IPS DF 6.9 (cell line): ENCODE data around the gene F10.

Experiments
- DNase-seq: peaks from one replicate; pipeline ENCODE4 v3.0.0-alpha.2; 2013; ENCODE audit warnings: low read depth, low spot score
- H3K27ac ChIP-seq: one replicate; pipeline ENCODE4 v1.5.1; 2013; ENCODE audit warnings: low read length, control low read depth
- H3K27me3 ChIP-seq: 2 replicates; pipeline ENCODE4 v1.6.1; 2013; ENCODE audit warnings: mild to moderate bottlenecking, low read length; ENCODE audit not compliant: control insufficient read depth, insufficient read depth
- H3K36me3 ChIP-seq: 2 replicates; pipeline ENCODE4 v1.6.1; 2013; ENCODE audit warnings: low read length; ENCODE audit not compliant: control insufficient read depth, insufficient read depth
- H3K4me1 ChIP-seq: 2 replicates; pipeline ENCODE4 v1.6.1; 2013; ENCODE audit warnings: low read length; ENCODE audit not compliant: control insufficient read depth, insufficient read depth
- H3K4me3 ChIP-seq: 2 replicates; pipeline ENCODE4 v1.5.1; 2013; ENCODE audit warnings: mild to moderate bottlenecking, low read length
- H3K9me3 ChIP-seq: 2 replicates; pipeline ENCODE4 v1.6.1; 2013; ENCODE audit warnings: low read length, inconsistent platforms; ENCODE audit not compliant: control insufficient read depth, insufficient read depth
- WGBS: extraction: QIAGEN DNeasy Blood & Tissue Kit; methylation state at CpG from one replicate; pipeline ENCODE4 v1.1.7; 2013; ENCODE audit warnings: mixed read lengths, missing lambda C conversion rate; ENCODE audit not compliant: insufficient read length, insufficient coverage; 5-methylcytosine and 5-hydroxymethylcytosine counted together

Gene F10

GRCh38 chr13:113122550-113123225 is at the start of gene F10:
TSS of gene F10 (plus strand) at chr13:113122799. CDS start at chr13:113122856, 57 bp downstream.
- Histone ChIP-seq H3K4me3 (no peak within 1 kb of the TSS), H3K4me1 (peaks cover 2% of the 10 kb centered on the region; the same call in 1 of the 2 replicates), H3K27me3 (no peaks in the 10 kb centered on the region), H3K27ac (no peak within 1 kb of the TSS), H3K36me3 (no peaks in the 10 kb centered on the region), H3K9me3 (no peaks in the 10 kb centered on the region)
- DNase-seq: no peak
- WGBS: no CpG with 5 or more reads among the region's 23 CpGs

GRCh38 chr13:113073942-113074341 is 48.7 kb upstream of the F10 start:
- no peaks in the 10 kb centered on the region for H3K36me3 ChIP-seq
- H3K4me3 ChIP-seq: no peak overlapping the region
- H3K27me3 ChIP-seq: no peaks in the 10 kb centered on the region
- H3K4me1 ChIP-seq: no peaks in the 10 kb centered on the region; the same call in 1 of the 2 replicates
- no peak overlapping the region for H3K27ac ChIP-seq
- no CpG with 5 or more reads among the region's 11 CpGs for WGBS
- H3K9me3 ChIP-seq: no peaks in the 10 kb centered on the region
- no peak for DNase-seq

GRCh38 chr13:113074401-113074800 is 48.2 kb upstream of the F10 start:
- Histone ChIP-seq H3K27ac (no peak overlapping the region), H3K9me3 (no peaks in the 10 kb centered on the region), H3K36me3 (no peaks in the 10 kb centered on the region), H3K4me3 (no peak overlapping the region), H3K27me3 (no peaks in the 10 kb centered on the region), H3K4me1 (no peaks in the 10 kb centered on the region; the same call in 1 of the 2 replicates)
- WGBS: no CpG with 5 or more reads among the region's 18 CpGs
- no peak for DNase-seq

- Histone ChIP-seq H3K4me3 (no peak overlapping the region), H3K9me3 (no peaks in the 10 kb centered on the region), H3K27ac (no peak overlapping the region), H3K27me3 (no peaks in the 10 kb centered on the region), H3K4me1 (no peaks in the 10 kb centered on the region; the same call in 1 of the 2 replicates), H3K36me3 (no peaks in the 10 kb centered on the region)
- DNase-seq: no peak
- no CpG with 5 or more reads among the region's 22 CpGs for WGBS
These were observed 47.7 kb upstream of the F10 start for GRCh38 chr13:113074876-113075275.

- Histone ChIP-seq H3K36me3 (no peaks in the 10 kb centered on the region; the same call in 1 of the 2 replicates), H3K27ac (no peak overlapping the region), H3K9me3 (no peaks in the 10 kb centered on the region), H3K4me1 (no peaks in the 10 kb centered on the region), H3K27me3 (no peaks in the 10 kb centered on the region), H3K4me3 (no peak overlapping the region)
- WGBS: no CpG with 5 or more reads among the region's 17 CpGs
- DNase-seq: no peak
These were observed 46.9 kb upstream of the F10 start for GRCh38 chr13:113075711-113076110.

- Histone ChIP-seq H3K36me3 (no peaks in the 10 kb centered on the region; the same call in 1 of the 2 replicates), H3K27ac (no peak overlapping the region), H3K4me3 (no peak overlapping the region), H3K27me3 (no peaks in the 10 kb centered on the region), H3K4me1 (no peaks in the 10 kb centered on the region), H3K9me3 (no peaks in the 10 kb centered on the region)
- WGBS: no CpG with 5 or more reads among the region's 39 CpGs
- DNase-seq: no peak
These were observed 45.8 kb upstream of the F10 start for GRCh38 chr13:113076681-113077401.

GRCh38 chr13:113077566-113077952 is 45.0 kb upstream of the F10 start:
- no peaks in the 10 kb centered on the region for H3K9me3 ChIP-seq
- no peak overlapping the region for H3K27ac ChIP-seq
- DNase-seq: no peak
- no peaks in the 10 kb centered on the region; the same call in 1 of the 2 replicates for H3K36me3 ChIP-seq
- no peaks in the 10 kb centered on the region for H3K4me1 ChIP-seq
- no peak overlapping the region for H3K4me3 ChIP-seq
- H3K27me3 ChIP-seq: no peaks in the 10 kb centered on the region
- no CpG with 5 or more reads among the region's 20 CpGs for WGBS

GRCh38 chr13:113077953-113078901 is 44.4 kb upstream of the F10 start:
- Histone ChIP-seq H3K27me3 (no peaks in the 10 kb centered on the region), H3K4me1 (no peaks in the 10 kb centered on the region), H3K4me3 (no peak overlapping the region), H3K36me3 (no peaks in the 10 kb centered on the region; the same call in 1 of the 2 replicates), H3K9me3 (no peaks in the 10 kb centered on the region), H3K27ac (no peak overlapping the region)
- DNase-seq: no peak
- WGBS: no CpG with 5 or more reads among the region's 42 CpGs

- no peaks in the 10 kb centered on the region; the same call in 1 of the 2 replicates for H3K36me3 ChIP-seq
- H3K9me3 ChIP-seq: no peaks in the 10 kb centered on the region
- no CpG with 5 or more reads among the region's 27 CpGs for WGBS
- H3K27me3 ChIP-seq: no peaks in the 10 kb centered on the region
- H3K4me1 ChIP-seq: no peaks in the 10 kb centered on the region
- DNase-seq: no peak
- no peak overlapping the region for H3K27ac ChIP-seq
- H3K4me3 ChIP-seq: no peak overlapping the region
These were observed 43.5 kb upstream of the F10 start for GRCh38 chr13:113078902-113079780.
